GM12801 (cell line): ENCODE data around the gene ATP23.

Experiments
- TF ChIP-seq, protein P1 (sequence below): IDR thresholded peaks from one replicate; pipeline ENCODE4 v1.5.1; 2011; ENCODE audit warnings: control low read depth; ENCODE audit not compliant: insufficient read length; ENCODE audit errors: extremely low read depth

Gene ATP23

DNA sequence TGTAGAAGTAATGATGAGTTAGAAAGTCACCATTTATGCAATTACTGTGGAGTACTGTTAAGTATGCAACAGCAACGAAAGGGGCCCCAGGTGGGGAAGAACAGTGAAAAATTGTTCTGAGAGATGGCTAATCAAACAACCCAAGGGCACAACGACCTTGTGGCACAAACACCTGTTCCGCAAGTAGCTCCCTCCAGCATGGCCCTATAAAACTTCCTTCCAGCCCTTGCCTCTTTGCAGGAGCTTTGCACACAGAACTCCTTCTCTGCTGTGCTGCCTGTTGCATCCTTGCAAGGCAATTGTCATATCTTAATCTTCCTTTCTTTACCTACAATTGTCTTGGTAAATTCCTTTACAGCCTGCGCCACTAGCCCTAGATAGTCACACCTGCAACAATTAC lies 23.2 kb upstream of the ATP23 start:
- TF ChIP-seq, protein P1, sequence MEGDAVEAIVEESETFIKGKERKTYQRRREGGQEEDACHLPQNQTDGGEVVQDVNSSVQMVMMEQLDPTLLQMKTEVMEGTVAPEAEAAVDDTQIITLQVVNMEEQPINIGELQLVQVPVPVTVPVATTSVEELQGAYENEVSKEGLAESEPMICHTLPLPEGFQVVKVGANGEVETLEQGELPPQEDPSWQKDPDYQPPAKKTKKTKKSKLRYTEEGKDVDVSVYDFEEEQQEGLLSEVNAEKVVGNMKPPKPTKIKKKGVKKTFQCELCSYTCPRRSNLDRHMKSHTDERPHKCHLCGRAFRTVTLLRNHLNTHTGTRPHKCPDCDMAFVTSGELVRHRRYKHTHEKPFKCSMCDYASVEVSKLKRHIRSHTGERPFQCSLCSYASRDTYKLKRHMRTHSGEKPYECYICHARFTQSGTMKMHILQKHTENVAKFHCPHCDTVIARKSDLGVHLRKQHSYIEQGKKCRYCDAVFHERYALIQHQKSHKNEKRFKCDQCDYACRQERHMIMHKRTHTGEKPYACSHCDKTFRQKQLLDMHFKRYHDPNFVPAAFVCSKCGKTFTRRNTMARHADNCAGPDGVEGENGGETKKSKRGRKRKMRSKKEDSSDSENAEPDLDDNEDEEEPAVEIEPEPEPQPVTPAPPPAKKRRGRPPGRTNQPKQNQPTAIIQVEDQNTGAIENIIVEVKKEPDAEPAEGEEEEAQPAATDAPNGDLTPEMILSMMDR: no peak

DNA sequence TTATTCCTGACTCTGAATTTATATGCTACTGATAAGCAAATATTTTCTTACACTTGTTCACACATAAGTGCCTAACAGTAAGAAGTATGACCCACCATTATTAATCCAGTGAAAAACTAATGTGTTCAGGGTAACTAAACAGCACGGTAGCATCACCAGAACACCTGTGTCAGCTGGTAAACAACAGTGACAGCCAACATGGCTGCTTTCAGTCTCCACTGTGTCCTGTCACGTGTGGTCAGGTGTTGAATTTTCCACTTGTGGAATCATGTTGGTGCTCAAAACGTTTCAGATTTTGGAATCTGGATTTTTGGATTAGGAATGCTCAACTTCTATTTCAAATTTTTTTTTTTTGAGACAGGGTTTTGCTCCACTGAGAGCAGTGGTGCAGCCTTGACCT lies 14.3 kb upstream of the ATP23 start:
- TF ChIP-seq, protein P1: no peak

DNA sequence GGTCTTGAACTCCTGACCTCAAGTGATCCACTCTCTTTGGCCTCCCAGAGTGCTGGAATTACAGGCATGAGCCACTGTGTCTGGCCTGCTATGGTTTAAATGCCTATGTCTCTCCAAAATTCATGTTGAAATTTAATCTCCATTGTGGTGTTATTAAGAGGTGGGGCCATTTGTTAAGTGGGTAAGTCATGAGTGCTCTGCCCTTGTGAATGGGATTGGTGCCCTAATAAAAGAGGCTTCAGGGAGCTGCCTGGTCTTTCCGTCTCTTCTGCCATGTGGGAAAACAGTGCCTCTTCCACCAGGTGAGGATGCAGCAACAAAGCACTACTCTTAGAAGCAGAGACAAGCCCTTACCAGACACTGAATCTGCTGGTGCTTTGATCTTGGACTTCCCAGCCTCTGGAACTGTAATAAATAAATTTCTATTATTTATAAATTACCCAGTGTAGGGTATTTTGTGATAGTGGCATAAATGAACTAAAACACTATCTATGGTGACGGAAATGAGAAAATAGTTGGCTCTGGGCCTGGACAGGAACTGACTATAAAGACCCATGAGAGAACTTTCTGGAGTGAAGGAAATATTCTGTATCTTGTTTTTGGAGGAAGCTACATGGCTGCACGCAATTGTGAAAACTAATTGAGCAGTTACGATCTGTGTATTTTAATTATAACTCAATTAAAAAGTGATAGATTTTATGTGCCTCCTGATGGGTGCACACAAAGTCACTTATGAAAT lies 12.1 kb upstream of the ATP23 start:
- TF ChIP-seq, protein P1: no peak

DNA sequence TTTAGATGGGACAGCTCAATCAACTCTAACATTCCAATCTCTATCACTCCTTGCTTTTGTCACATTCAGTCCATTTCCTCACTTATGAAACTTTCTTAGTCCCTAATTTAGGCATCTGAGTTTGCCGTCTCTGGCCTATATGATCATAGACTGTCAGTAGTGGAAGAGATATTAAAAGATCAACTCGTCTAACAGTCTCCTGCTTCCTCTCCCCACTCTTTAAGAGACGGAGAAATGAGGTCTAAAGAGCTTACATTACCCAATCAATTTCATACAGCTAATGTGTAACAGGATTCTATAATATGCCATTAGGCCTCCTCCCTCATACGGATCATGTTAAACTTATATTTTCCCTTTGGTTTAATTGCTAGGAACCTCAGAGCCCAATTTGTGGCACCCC lies 6.5 kb upstream of the ATP23 start:
- TF ChIP-seq, protein P1: no peak

DNA sequence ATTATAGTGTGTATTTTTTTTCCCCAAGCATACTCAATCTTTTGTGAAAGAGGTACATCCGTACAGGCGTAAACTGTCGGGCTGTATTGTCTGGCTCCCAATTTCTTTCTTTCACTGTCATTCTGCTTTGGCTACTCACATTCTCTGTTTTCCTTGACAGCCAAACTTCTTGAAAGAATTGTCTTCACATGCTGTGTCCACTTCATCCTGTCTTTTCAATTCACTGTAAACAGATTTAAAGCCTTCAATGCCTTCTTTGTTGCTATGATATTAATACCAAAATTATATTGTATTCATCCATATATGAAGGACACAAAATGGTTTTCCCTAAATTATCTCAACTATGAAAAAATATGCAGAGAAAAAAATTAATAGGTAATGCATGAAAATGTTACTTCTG lies 6.0 kb upstream of the ATP23 start:
- TF ChIP-seq, protein P1: no peak

DNA sequence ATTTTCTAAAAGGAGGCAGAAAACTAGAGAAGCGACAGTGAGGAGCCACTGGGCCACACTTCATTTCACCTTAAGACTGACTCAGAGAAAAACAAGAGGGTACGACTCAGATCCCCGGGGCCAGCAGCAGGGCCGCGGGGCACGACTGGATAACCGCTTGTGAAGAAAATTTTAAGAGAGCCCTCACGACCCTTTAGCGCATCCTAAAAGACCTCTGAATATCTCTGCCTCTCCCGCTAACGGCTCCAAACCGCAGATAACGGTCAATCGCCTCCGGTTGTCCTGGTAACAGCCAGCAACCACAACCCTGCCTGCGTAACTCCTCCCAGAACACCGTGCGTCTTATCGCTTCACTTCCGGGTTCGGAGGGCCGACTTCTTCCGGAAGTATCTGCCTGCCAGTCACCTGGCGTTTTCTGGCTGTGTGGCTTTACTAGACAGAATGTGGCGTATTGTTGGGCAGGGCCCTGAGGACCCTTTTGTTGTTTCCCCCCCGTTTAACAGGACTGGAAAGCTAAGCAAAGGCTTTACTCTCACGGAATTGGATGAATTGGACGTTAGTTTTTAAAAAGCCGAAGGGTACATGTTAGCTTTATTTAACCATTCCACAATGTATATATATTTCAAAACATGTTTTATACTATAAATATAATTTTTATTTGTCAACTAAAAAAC lies 5.4 kb upstream of the ATP23 start:
- TF ChIP-seq, protein P1: no peak

DNA sequence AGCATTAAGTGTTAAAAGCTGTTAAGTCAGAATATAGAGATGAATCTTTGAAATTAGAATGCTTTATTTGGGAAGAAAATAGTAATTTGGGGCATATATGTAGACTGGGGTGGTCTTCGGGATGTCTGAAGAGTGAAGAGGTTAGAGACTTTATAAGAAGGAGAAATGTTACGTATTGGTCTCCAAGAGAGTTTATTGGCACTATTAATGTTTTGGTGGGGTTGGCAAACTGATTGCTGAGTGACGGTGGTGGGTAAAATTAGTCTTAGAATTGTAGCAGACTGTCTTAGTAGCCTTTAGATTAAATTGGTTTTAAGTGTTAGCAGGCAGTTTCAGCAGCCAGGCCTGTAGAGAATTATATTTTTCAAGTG lies 4.9 kb upstream of the ATP23 start:
- TF ChIP-seq, protein P1: no peak
